NOMO-1 treated with DMSO at 0.1 percent for 48 hours (cell line): ENCODE data around the gene KLF18.
"Not testable (repeated sequence)": the region's sequence is repeated elsewhere in the genome, so short reads cannot be mapped to it uniquely, and the experiment has no call there.

Experiments
- DNase-seq: peaks from one replicate; lab custom pipeline; 2025; ENCODE audit not compliant: unreplicated experiment; lab: John Stamatoyannopoulos, UW

The KLF18 gene

DNA sequence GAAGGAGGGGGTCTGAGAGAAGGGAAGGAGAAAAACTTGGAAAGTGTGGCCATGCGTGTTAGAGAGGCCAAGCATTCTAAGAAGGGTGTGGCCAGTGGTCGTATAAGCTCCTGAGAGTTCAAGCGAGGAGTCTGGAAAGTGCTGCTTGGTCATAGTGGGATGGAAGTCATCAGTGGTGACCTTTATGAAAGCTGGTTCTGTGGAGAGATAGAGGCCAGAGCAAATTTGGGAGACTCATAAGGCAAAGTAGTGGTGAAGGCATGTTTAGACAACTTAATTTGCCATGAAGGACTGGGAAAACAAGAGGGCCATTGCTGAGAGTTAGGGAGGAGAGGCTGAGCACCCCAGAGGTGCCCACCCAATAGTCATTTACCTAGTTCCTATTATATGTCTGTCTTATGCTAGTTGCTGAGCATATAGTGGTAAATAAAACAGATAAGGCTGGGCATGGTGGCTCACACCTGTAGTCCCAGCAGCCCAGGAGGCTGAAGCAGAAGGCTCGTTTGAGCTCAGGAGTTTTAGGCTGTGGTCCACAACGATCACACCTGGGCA, 21.0 kb downstream of the KLF18 start:
- no peak for DNase-seq

DNA sequence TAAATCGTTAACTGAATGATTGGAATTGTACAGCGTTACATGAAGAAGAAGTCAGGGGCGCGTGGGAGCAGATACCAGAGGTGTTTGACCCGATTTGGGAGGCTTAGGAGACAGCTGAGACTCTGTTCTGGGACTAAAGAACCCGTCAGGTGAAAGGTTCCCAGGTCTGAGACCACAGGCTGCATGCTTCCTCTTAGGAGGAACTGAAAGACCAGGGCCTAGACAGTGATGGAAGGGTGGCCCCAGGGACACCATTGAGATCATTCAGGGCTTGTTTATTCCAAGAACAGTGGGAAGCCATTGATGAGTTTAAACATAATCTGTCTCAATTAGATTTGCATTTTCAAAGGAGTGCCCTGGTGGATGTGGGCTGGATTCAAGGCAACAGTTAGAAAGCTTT, 21.9 kb downstream of the KLF18 start:
- DNase-seq: no peak

DNA sequence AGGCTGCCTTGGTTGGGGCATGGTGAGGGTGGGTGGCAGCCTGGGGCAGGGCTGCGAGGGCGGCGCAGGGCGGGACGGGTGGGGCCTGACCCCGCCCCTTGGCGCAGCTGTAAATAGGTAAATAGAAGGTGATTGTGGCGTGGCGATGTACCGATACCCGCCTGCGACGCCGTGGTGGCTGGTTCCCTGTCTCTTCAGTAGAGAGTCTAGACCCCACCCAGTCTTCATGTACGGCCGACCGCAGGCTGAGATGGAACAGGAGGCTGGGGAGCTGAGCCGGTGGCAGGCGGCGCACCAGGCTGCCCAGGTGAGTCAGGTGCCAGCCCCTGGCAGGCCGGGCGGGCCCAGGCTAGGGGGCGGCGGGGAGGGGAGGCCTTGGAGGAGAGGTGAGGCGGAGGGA, 22.7 kb downstream of the KLF18 start, which contains the start of gene KLF17:
KLF17 (plus strand) TSS at position 140 of the 400 bp plus-strand sequence; CDS start at position 227, 87 bp downstream.
- DNase-seq: no peak

DNA sequence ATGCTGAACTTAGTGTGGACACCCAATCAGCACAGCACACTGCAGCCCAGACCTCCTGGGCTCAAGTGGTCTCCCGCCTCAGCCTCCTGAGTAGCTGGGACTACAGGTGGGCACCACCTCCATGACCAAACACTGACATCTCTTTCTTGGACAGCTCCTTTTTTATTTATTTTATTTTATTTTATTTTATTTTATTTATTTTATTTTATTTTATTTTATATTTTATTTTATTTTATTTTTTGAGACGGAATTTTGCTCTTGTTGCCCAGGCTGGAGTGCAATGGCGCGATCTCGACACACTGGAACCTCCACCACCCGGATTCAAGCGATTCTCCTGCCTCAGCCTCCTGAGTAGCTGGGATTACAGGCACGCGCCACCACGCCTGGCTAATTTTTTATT, 24.2 kb downstream of the KLF18 start:
- DNase-seq: not testable (repeated sequence)

DNA sequence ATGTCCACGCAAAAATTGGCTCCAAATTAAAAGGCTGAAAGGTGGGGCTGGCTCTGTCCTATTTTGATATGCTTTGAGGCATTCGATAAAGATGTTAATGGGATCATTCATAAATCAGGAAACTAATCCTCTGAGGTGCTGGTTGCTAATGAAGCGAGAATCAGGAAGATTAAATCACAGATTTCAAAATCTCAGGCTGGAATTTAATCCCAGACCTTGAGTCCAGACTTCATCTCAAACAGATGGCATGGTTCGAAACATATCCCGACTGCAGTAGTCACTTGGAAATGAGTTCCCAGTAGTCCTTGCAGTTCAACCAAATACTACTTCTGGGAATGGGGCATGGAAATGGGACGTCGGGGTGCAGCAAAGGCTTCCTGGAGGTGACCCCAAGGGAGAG, 27.3 kb downstream of the KLF18 start:
- no peak for DNase-seq

DNA sequence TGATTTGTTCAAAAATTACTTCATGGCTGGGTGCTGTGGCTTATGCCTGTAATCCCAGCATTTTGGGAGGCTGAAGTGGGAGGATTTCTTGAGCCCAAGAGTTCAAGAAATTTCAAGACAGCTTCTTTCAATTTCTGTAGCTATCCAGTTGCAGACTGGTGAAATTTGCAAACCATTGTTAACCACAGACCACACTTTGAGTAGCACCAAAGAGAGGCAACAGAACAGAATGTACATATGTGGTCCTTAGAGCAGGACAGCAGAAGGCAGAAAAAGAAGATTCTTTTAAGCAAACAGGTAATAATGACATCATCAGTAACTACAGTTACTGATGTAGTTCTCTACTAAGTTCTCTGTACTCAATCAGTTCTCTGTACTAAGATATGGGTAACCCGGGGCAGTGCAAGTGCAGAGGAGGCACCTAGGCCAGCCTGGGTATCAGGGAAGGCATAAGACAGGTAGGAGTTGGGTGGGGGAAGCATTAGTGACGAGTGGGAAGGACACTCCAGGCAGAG, 28.3 kb downstream of the KLF18 start:
- DNase-seq: no peak

DNA sequence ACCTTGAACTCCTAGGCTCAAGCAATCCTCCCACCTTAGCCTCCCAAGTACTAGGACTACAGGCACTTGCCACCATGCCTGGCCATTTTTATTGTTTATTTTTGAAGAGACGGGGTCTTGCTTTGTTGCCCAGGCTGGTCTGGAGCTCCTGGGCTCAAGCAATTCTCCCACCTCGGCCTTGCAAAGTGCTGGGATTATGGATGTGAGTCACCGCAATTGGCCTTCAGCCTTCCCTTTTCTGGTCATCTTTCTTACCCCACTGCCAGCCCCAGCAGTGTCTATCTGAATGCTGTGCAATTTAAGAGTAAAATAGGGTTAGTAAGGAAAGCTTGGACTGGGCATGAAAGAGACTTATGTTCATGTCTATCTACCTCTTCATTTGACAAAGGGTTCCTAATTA, 28.9 kb downstream of the KLF18 start:
- no peak for DNase-seq

DNA sequence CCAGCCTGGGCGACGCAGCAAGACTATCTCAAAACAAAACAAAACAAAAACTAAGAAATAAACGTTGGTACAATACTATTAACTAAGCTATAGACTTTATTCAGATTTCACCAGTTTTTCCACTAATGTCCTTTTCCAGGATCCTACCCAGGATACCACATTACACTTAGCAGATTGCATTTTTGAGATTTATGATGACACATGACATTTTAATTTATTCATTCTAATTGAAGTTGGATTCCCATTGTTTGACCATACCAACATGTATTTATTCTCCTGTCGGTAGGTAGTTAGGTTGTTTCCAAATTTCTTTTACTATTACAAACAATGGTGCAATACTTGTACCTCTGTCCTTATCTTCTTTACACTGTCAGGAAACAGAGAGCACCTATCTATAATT, 29.6 kb downstream of the KLF18 start:
- DNase-seq: no peak

DNA sequence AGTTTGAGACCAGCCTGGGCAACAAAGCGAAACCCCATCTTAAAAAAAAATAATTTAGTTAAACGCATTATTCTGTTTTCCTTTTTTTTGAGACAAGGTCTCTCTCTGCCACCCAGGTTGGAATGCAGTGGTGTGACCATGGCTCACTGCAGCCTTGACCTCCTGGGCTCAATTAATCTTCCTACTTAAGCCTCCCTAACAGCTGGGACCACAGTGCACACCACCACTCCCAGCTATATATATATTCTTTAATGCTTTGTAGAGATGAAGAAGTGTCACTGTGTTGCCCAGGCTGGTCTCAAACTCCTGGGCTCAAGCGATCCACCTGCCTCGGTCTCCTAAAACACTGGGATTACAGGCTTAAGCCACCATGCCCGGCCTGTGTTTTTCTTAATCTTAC, 30.5 kb downstream of the KLF18 start:
- no peak for DNase-seq

DNA sequence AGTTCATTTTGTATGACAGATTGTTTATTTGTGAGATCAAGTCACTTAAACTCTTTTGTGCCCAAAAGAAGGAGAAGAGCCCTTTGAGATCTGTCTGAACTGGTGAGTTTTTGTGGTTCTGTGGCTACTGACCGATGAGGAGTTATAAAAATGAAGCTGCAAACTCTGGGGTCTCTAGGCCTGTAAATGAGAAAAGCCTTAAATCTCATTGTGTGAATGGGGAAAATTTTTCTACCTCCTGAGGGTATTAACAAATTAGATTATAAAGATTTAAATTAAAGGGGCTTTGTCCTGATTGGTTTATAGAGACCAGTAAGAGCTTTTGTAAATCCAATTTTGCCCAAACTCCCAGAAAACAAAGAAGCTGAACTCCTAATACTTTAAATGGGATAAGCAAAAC, 32.5 kb downstream of the KLF18 start:
- no peak for DNase-seq

DNA sequence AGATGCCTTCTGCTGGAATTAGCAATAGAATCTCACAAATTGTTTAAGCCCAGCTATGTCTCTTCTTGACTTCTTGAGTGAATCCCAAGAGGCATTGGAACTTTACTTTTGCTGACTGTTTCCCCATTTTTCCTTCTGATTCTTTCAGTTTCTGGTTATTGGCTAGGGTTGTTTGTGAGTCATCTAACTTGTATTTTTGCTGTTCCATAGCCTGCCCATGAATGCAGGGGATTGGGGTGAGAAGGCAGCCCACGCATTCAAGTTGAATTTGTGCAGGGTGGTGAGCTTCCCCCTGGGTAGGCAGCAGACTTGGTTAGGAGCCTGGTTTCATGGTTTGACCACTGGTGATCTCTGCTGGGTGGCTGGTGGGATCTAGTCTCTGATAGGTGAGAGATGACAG, 33.2 kb downstream of the KLF18 start:
- DNase-seq: no peak

DNA sequence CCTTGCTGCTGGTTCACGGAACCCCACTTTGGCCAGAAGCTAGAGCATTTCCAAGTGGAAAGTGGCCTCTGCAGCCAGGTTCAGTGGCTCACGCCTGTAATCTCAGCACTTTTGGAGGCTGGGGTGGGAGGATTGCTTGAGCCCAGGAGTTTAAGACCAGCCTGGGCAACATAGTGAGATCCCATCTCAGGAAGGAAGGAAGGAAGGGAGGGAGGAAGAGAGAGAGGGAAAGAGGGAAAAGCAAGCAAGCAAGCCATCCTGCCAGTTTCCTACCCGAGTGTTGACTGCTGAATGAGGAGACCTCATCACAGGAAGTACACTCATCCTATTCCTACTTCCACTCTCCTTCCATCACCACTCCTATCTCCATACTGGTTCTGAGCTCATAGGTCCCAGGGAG, 35.6 kb downstream of the KLF18 start:
- DNase-seq: no peak

DNA sequence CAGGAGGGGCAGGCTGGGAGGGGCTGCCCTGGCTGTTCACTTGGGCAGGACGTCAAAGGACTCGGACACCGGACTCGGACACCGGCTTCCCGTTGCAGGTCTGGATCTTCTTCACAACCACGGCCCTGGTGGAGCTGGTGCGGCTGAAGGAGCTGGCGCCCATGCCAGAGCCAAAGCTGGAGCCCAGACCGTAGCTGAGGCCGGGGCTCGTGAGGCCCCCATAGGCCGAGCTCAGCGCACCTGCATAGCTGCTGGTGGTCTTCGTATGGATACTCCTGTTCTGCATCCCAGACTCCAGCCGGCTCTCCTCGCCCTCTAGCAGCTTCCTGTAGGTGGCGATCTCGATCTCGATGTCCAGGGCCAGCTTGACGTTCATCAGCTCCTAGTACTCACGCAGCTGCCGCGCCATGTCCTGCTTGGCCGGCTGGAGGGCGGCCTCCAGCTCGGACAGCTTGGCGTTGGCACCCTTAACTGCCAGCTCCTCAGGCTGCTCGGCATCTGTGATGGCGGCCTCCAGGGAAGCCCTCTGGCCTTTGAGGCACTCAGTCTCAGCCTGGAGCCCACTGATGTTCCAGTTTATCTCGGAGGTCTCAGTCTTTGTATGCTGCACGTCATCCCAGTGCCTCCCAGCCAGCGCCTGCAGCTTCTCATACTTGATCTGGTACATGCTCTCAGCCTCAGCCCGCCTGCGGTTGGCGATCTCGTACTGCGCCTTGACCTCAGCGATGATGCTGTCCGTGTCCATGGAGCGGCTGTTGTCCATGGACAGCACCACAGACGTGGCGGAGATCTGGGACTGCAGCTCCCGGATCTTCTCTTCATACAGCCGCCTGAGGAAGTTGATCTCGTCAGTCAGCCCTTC, 37.9 kb downstream of the KLF18 start:
- DNase-seq: no peak

DNA sequence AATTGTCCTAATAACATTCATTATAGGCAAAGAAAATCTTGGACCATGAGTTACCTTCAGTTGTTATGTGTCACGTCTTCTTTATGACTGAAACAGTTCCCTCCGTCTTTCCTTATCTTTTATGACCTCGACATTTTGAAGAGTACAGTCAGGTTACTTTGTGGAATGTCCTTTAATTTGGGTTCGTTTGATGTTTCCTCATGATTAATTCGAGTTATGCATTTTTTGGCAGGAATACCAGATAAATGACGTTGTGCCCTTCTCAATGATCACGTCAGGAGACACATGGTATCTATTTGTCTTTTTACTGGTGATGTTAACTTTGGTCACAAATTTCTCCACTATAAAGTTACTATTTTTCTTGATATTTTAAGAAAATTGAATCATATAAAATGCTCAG, 40.1 kb downstream of the KLF18 start:
- DNase-seq: no peak

DNA sequence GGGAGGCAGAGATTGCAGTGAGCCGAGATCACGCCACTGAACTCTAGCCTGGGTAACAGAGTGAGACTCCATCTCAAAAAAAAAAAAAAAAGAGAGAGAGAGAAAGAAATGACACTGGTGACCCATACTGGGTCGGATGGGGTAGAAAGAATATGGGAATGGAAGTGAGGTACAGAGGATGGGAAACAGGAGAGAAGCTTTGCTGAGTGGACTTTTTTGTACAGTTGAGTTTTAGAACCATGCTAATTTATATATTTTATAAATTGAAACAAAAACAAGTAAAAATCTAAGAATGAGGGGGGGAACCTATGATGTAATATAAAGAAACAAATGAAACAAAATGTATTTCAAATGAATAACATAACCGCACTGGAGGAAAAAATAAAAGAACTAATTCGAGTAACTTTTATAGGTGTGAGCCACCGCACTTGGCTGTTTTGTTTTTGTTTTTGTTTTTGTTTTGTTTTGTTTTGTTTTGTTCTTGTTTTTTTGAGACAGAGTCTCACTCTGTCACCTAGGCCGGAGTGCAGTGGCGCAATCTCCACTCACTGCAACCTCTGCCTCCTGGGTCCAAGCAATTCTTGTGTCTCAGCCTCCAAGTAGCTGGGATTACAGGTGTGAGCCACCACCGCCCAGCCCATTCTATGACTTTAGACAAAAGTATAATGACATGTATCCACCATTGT, 41.1 kb downstream of the KLF18 start:
- no peak for DNase-seq

DNA sequence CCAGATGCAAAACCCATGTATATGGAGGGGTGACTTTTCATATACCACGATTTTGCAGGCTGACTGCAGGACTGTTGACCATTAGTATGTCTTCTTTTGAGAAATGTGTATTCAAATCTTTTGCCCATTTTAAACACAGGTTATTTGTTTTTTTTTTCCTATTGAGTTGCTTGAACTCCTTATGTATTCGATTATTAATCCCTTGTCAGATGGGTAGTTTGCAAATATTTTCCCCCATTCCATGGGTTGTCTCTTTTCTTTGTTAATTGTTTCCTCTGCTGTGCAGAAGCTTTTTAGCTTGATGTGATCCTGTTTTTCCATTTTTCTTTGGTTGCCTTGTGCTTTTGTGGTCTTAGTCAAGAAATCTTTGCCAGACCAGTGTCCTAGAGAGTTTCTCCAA, 47.4 kb downstream of the KLF18 start:
- DNase-seq: no peak

DNA sequence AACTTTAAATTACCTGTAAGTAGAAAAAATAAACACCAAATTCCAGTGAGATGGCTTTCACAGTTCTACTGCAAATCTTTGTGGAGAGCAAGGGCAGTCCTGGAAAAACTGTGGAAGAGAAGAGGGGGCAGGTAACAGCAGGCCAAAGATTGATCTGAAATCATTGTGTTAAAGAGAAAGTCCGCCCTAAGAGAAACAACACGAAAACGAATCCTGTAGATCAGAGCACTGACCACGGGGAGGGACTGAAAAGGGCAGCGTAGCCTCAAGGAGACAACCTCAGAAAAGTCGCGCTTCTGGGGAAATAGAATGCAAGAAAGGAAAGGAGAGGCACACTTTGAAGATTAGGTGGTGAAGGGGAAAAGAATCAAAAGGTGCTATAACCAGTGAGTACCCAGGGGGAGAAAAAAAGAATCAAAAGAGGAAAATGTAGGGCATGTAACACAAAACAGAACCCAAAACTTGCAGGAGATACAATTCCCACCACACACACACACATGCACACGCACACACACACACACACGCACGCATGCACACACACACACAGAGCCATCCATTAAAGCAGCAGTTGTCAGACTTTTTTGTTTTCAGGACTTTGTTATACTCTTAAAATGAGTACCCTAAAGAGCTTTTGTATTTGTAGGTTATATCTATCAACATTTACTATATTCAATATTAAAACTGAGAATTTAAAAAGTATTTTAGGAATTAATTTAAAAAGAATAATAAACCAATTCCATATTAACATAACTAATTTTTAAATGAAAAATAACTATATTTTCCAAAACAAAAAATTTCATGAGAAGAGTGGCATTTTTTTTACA, 50.8 kb downstream of the KLF18 start:
- DNase-seq: no peak

DNA sequence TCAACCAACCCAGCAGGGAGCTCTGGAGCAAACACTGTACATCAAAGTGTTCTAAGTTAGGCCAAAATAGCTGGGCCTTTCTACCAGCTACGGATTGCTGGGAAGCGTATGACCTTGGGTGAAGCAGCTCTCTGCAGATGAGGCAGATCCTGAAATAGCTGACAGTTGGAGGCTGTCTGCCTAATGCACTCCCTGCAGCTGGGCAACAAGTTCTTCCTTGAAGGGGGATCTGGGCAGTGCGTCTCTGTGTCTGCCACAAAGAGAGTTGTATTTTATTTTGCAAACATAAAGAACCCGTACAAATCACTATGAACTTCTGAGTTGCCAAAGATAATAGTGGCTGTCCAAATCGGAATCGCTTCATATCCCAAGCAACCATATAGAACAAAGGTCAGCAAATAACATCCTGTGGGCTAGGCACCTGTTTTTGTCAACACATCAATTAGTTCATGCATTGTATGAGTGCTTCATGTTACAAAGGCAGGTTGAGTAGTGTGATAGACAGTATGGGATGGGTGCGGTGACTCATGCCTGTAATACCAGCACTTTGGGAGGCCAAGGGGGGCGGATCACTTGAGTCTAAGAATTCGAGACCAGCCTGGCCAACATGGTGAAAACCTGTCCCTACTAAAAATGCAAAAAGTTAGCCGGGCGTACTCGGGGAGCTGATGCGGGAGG, 51.9 kb downstream of the KLF18 start:
- DNase-seq: no peak
